ENCODE measurements around the gene PTPRN2. TPM values are rescaled to one million over a fixed set of nuclear protein-coding genes. Genes with fewer than 3 reads are reported as not detected.
"Not testable (repeated sequence)": the region's sequence is repeated elsewhere in the genome, so short reads cannot be mapped to it uniquely, and the experiment has no call there.

Gene PTPRN2
- total RNA-seq, 1 donor = 0.09 TPM

- no peak for DNase-seq (ENCODE audit: low read depth)
- H3K4me3 ChIP-seq (ENCODE audit: low read depth, low read length) = no peak overlapping the region
- TF ChIP-seq, protein P1, sequence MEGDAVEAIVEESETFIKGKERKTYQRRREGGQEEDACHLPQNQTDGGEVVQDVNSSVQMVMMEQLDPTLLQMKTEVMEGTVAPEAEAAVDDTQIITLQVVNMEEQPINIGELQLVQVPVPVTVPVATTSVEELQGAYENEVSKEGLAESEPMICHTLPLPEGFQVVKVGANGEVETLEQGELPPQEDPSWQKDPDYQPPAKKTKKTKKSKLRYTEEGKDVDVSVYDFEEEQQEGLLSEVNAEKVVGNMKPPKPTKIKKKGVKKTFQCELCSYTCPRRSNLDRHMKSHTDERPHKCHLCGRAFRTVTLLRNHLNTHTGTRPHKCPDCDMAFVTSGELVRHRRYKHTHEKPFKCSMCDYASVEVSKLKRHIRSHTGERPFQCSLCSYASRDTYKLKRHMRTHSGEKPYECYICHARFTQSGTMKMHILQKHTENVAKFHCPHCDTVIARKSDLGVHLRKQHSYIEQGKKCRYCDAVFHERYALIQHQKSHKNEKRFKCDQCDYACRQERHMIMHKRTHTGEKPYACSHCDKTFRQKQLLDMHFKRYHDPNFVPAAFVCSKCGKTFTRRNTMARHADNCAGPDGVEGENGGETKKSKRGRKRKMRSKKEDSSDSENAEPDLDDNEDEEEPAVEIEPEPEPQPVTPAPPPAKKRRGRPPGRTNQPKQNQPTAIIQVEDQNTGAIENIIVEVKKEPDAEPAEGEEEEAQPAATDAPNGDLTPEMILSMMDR (IDR thresholded peaks at IDR 0.05; ENCODE audit: insufficient read depth, low read length) = no peak
These were observed 180.8 kb downstream of the PTPRN2 start for GRCh38 chr7:158406801-158407200.

- DNase-seq (ENCODE audit: low read depth) = no peak
- H3K4me3 ChIP-seq (ENCODE audit: low read depth, low read length) = no peak overlapping the region
- TF ChIP-seq, protein P1 (IDR thresholded peaks at IDR 0.05; ENCODE audit: insufficient read depth, low read length) = no peak
These were observed 181.3 kb downstream of the PTPRN2 start for GRCh38 chr7:158406364-158406763.

DNA sequence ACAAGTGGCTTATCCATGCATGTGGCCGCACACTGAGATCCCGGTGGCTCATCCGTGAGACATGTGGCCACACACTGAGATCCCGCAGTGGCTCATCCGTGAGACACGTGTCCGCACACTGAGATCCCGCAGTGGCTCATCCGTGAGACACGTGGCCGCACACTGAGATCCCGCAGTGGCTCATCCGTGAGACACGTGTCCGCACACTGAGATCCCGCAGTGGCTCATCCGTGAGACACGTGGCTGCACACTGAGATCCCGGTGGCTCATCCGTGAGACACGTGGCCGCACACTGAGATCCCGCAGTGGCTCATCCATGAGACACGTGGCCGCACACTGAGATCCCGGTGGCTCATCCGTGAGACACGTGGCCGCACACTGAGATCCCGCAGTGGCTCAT, 181.9 kb downstream of the PTPRN2 start:
- not testable (repeated sequence) for DNase-seq (ENCODE audit: low read depth); H3K4me3 ChIP-seq (ENCODE audit: low read depth, low read length)

GRCh38 chr7:158405324-158405723, 182.3 kb downstream of the PTPRN2 start:
- H3K4me3 ChIP-seq (ENCODE audit: low read depth, low read length) = no peak overlapping the region
- no peak for DNase-seq (ENCODE audit: low read depth)

GRCh38 chr7:158404031-158404761, 183.4 kb downstream of the PTPRN2 start:
- TF ChIP-seq, protein P1 (IDR thresholded peaks at IDR 0.05; ENCODE audit: insufficient read depth, low read length) = no peak
- no peak overlapping the region for H3K4me3 ChIP-seq (ENCODE audit: low read depth, low read length)

More at GRCh38 chr7:158405324-158405723, 182.3 kb downstream of the PTPRN2 start:
- TF ChIP-seq, protein P1 (IDR thresholded peaks at IDR 0.05; ENCODE audit: insufficient read depth, low read length) = no peak

DNA sequence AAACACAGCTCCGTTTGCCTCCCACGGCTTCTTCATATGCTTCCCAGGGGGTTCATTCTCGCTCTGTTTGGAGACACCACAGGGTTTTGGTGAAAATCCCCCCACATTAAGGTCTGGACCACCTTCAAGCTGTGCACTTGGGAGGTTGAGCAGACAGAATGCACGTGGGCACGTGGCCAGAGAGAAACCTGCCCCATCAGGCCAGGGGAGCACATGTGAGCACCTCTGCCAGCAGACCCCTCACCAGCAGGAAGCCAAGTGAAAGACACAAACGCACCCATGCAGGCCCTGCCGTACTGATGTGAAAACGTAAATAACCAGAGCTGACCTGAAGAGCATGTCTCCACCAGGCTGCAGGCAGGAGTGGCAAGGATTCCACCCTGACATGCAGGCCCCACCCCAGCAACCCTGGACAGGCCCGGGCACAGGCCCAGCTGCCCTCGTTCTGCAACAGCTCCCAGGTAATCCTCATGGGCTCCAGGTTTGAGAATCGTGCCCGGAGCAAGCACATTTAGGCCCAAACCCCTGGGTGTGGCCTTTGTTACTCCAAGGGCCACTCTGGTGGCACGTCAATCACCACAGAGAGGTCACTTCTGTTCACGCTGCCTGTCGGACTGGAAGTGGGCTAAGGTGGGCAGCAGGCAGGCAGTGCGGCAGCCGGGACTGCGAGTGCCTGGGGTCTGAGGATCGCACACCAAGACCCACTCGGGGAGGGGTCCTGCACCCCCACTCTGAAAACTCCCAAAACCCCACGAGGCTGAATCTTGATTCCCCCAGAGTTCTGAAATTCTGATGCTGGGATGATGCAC, 184.4 kb downstream of the PTPRN2 start:
- H3K4me3 ChIP-seq (ENCODE audit: low read depth, low read length) = no peak overlapping the region
- DNase-seq (ENCODE audit: low read depth) = no peak
- TF ChIP-seq, protein P1 (IDR thresholded peaks at IDR 0.05; ENCODE audit: insufficient read depth, low read length) = no peak

More at GRCh38 chr7:158404031-158404761, 183.4 kb downstream of the PTPRN2 start:
- no peak for DNase-seq (ENCODE audit: low read depth)

DNA sequence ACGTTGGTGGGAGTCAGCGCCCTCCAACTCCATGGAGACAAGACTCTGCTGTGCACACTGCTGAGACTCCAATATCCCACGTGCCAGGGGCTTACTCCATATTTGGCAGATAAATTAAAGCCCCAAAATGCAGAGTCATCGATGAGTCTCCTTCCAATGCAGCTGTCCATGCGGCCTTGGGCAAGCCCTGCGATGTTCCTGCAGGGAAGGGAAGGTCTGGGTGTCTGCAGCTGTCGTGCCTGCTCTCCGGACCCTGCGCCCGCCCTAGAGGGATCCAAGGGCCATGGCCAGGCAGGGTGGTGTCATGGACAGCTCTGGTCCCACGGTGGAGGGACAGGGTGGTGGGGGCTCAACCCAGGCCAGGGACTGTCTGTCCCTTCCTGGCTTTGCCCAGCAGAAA, 185.2 kb downstream of the PTPRN2 start:
- DNase-seq (ENCODE audit: low read depth) = no peak
- TF ChIP-seq, protein P1 (IDR thresholded peaks at IDR 0.05; ENCODE audit: insufficient read depth, low read length) = no peak
- no peak overlapping the region for H3K4me3 ChIP-seq (ENCODE audit: low read depth, low read length)

All from fibroblast of the aortic adventitia (primary cell).